G401 (cell line): ENCODE measurements around the gene AFF3. TPM values are rescaled to one million over a fixed set of nuclear protein-coding genes. Genes with fewer than 3 reads are reported as not detected.
"Not testable (repeated sequence)": the region's sequence is repeated elsewhere in the genome, so short reads cannot be mapped to it uniquely, and the experiment has no call there.

Source experiments
- DNase-seq: peaks from one replicate; pipeline ENCODE4 v3.0.0-alpha.2; 2015; ENCODE audit warnings: low spot score
- in situ Hi-C: cut with HindIII; loops from 2 replicates; pipeline ENCODE4 v1.10.0; 2016; ENCODE audit warnings: low sequenced_read_pairs, mixed read lengths
- total RNA-seq: library from RNA; depleted of rRNA; stranded (reverse); fragments of >200 nt; shearing (Covaris generic); gene quantifications from 2 replicates; pipeline ENCODE4 v1.2.3, GENCODE V29; 2014

The AFF3 gene
- total RNA-seq, 1 experiment from 2014 or later, result 3.0 TPM

- no peak for DNase-seq
- in situ Hi-C loops, result no loop called here
Measured at GRCh38 chr2:100109986-100110613, 32.3 kb downstream of the AFF3 start.

- in situ Hi-C loops, DNase-seq: not testable (repeated sequence)
Measured at GRCh38 chr2:100108648-100109020, 33.8 kb downstream of the AFF3 start.

DNA sequence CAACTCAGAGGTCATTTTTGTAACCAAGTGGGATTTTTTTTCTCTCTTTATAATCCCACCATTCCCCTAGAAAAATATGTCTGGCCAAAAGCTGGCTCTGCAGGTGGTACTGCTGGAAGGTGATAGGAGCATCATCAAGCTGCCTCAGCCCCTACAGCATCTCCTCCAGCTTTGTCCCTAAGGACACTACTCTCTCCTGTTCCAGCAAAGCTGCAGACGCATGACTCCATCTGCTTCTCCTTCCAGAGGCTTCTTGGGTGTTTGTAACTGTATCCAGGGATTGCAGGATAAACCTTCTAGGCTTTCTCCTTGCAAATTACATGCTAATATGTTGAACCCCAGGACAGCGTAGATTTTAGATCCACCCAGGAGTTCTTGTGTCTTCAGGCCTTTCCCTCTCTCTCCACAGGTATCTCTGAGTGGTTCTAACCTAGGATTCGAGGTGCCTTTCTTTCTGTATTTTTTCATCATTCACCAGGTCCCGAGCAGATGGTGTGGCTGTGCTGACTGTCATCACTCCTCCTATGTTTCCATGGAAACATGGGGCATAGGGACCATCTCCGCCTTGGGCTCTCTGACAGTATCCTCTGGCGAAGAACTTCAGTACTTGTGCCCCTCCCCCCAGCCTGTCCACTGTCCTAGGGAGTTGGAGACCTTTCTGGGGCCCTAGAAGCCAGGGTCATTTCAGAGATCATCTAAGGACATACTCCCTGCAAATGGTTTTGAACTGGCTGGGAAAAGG, 34.3 kb downstream of the AFF3 start:
- peak; percentile 91 for DNase-seq
- in situ Hi-C loops, result no loop called here

GRCh38 chr2:100107440-100107839, 35.0 kb downstream of the AFF3 start:
- in situ Hi-C loops, result no loop called here
- peak; percentile 13 for DNase-seq

- in situ Hi-C loops, result no loop called here
Measured at GRCh38 chr2:100106460-100106859, 35.9 kb downstream of the AFF3 start.

DNA sequence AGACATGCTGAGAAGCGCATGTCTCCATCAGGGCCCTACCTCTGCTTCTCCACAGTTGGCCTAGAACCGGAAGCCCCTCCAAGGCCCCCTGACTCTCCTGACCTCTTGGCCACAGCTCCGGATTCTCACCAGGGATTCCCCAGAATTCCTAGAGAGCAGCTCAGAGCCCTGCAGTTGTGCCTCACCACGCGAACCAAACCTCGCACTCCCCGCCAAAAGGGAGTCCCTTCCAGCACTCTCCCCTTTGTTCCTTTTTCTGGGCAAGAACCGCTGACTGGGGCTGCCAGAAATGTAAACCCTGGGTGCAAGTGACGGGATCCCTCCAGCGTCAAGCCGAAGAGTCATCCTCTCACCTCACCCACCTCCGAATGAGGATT, 36.7 kb downstream of the AFF3 start:
- peak; percentile 21 for DNase-seq
- in situ Hi-C loops, result no loop called here

More at GRCh38 chr2:100106460-100106859, 35.9 kb downstream of the AFF3 start:
- DNase-seq, result peak; percentile 6

DNA sequence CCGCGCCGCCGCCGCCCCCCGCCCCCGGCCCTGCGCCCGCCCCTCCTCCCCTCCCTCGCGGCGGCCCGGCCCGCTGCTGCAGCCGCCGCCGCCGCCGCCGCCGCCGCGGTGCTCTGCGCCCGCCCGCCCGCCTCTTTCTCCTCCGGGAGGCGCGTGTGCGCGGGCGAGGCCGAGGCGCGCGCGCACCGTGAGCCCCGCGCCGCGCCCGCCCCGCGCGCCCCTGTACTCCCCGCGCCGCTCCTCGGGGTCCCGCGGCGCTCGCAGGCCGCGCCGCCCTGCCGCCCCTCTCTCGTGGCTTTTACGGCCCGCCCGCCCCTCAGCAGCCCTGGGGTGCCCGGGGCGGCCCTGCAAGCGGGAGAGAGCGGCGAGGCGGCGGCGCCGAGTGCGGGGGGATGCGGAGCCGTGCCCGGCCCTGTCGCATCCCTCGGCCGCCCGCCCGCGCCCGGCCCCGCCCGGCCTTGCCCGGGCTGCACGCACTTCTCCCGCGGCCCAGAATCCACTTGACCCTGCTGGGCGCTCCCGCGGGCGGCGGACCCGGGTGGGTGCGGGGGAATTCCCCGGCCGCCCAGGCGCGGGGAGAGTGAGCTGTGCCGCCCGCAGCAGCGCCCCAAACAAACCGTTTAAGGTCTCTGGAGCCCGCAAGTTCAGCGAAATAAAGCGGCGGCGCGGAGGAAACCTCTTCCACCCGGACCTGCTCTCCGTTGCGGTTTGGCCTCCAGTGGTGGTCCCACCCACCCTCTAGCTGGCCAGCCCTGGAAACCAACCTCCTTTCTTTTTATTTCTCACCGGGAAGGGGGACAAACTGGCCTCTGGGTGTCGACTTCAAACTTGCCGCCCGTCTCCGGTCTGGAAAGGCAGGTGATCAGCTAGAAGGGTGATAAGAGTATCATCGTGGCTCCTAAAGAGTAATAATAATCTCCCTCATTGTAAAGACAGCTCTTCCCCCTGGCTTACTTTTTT, 37.4 kb downstream of the AFF3 start:
- in situ Hi-C loops, result no loop called here
- peak; percentile 48 for DNase-seq

- DNase-seq, in situ Hi-C loops: not testable (repeated sequence)
Measured at GRCh38 chr2:100104265-100104664, 38.1 kb downstream of the AFF3 start.

DNA sequence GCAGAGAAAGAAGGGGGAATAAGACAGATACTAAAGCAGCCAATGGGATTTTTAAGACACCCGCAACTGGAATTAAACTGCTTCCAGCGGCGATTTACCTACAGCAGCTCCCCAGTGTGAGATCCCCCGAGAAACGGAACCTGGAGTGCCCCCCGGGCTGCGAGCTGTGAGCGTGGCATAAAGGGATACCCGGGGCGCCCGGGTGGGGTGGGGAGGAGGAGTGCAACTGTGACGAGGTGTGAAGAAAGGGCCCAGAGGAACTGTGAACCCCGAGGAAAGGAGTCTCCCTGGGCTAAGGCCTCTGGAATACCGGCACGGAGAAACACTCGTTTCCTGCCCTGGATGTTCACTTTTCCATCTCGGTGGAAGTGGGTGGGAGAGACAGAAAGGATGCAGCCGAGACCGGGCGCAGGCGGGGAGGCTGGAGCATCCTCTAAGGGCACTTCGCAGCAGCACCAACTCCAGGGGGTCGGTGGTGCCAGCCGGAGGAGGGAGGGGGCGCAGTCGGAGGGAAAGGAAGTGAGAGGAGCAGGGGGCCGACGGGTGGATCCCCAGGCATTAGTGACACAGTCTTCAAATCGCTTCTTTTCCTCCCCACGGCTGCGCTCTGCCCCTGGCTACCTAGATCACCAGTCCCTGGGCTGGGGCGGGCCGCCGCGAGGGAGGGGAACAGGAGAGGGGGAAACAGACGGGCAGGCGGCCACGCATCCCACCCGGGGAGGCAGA, 38.7 kb downstream of the AFF3 start:
- in situ Hi-C loops, DNase-seq: not testable (repeated sequence)

DNA sequence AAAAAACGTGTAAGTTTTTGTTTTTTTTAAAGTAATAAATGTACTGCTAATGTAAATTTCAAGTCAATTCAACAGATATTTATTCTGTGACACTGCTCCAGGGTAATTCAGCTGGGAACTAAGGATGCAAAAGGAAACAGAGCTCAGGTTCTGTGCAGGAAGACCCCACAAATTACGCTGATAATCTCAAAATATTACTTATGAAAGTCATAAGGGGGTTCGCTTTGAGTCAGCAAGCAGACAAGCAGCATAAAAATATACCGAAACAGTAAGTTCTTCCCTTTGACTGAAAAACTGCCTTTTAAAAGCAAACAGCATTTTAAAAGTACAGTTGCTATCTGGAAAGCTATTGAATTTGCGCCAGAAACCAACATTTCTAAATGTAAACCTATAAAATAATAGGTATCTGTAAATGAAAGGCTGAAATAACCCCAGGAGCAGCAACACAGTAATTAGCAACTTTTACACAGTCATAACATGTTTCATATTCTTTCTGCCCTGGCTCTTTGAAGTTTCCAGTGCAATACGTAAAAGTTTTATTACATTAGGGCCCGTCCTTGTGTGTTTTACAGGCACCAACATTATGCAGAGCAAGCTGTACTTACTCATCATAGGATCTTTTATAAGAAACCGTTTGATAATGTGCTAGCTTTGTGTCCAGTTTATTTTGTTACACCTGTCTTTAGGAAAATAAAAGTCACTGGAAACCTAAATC, 39.8 kb downstream of the AFF3 start:
- in situ Hi-C loops, DNase-seq: not testable (repeated sequence)

DNA sequence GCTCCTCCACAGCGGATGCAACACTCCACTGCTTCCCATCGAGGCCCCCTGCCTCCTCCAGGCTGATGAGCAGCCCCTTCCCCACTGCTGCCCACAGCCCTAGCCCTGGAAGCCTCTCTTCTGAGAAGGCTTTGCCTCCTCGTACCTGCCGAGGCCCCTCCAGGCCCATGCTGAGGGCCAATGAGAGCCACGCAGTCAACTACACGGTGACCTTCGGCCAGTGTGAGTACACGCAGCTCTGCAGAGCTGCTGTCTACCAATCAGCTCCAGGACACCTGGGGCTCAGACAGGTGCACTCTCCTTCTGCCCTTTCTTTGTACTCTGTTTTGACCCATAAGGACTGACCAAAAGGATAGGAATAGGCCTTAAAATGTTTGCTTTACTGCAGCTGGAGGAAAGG, 43.5 kb downstream of the AFF3 start:
- in situ Hi-C loops, DNase-seq: not testable (repeated sequence)

DNA sequence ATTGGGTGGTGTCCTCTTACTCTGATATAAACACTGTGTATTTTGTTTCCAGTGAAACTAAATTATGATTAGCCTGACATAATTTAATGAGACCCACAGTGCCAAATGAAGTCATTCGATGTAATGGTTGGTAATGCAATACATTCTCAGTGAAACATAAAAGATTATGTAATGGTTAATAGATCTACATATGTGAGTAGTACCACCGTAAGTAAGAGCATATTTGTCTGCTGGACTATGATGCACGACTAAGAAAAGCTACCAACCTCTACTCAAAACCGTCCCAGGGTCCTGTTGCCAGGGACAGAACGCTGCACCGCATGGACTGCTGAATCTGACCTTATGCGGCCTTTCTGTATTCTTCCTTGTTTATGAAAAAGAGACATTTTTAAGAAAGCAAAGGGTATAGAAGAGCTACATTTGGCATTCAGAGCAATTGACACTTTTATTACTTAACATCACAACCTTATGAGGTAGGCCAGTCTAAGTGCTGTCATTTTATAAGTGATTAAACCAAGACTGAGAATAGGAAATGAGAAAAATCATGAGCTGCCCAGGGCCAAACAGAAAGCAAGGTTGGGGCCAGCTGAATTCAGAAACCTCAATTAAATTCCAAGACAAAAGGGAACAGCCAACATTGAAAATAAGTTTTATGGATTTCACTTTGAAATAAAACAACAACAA, 44.6 kb downstream of the AFF3 start:
- DNase-seq, in situ Hi-C loops: not testable (repeated sequence)

DNA sequence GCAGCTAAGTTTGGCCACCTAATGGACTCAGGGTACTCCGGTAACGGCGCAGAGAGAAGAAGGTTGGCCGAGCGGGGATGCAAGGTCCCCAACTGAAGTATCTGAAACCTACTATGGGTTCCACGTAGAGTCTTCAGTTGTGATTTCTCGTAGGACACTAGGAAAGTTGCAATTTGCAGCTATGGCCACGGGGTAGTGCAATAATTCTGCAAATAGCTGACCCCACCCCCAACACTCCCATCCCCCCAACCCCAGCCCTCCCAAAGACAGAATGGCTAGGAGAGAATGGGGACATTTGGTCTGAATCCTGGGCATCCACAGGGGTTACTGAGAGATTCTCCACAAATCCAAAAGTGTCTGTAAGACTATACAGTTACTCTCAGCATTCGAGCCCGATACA, 46.5 kb downstream of the AFF3 start:
- DNase-seq, in situ Hi-C loops: not testable (repeated sequence)

- DNase-seq, in situ Hi-C loops: not testable (repeated sequence)
Measured at GRCh38 chr2:100091807-100092206, 50.6 kb downstream of the AFF3 start.

- in situ Hi-C loops, DNase-seq: not testable (repeated sequence)
Measured at GRCh38 chr2:100085744-100086143, 56.6 kb downstream of the AFF3 start.

DNA sequence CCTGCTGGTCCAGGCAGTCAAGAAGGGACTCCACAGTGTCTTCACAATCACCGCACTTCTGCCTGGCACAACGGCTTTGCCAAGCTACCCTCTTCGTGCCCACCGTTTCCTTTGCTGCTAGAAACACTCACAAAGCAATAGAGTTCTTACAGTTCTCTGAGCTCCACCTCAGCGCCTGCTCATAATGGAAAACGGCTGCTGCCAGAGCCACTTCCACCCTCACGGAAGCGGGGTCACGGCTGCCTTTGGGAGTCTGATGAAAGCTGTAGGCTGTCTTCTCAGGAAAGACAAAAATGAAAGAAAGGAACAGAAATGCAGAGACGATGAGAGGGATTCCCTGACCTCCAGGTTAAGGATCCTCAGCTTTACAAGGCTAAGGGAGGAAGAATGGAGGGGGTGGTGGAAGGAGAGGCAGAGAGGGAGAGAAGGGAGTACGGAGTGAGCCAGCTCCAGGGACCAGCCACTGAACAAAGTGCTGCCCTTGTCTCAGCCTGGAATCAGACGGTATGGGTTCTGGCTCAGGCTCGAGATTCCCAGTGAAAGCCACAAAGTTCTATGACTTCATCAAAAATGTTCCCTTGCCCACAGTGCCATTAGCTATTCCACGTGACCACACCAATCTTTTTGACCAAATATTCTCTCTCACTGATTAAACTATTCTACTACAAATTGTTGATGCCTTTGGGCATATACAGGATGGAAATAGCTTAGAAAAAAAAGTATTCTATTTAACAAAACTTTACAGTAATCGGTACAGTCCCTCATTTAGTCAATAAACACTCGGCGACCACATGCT, 58.8 kb downstream of the AFF3 start:
- DNase-seq, in situ Hi-C loops: not testable (repeated sequence)
